Spleen (tissue), 11 donors: ENCODE measurements around the gene LYRM2. TPM values are rescaled to one million over a fixed set of nuclear protein-coding genes. Genes with fewer than 3 reads are reported as not detected.

Experiments used
- DNase-seq: peaks from one replicate; pipeline ENCODE4 v3.0.0-alpha.2; 2020
- H3K27ac ChIP-seq, 8 donors: fragments of 200-600 bp; sonication (generic) in 7 of 8; 1 replicate in 4 of 8; 2 replicates in 4 of 8; pipeline versions ENCODE4 v1.5.0 to v1.8.0; 2016 to 2021; ENCODE audit warnings: inconsistent platforms in 4 of 8, mild to moderate bottlenecking in 4 of 8, moderate library complexity in 1 of 8
- H3K27me3 ChIP-seq, 7 donors: fragments of 200-600 bp; sonication (generic) in 6 of 7; replicated peaks in 1 of 7; 1 replicate in 4 of 7; 2 replicates in 3 of 7; pipeline versions ENCODE4 v1.5.0 to v1.8.0; 2016 to 2021; ENCODE audit warnings: inconsistent platforms in 3 of 7, mild to moderate bottlenecking in 1 of 7
- H3K36me3 ChIP-seq, 6 donors: fragments of 200-600 bp; sonication (generic) in 5 of 6; 1 replicate in 4 of 6; 2 replicates in 2 of 6; pipeline versions ENCODE4 v1.5.0 to v1.8.0; 2016 to 2021; ENCODE audit warnings: inconsistent platforms in 2 of 6
- H3K4me1 ChIP-seq, 6 donors: fragments of 200-600 bp; sonication (generic) in 5 of 6; 1 replicate in 3 of 6; 2 replicates in 3 of 6; pipeline versions ENCODE4 v1.5.0 to v1.8.0; 2016 to 2021; ENCODE audit warnings: inconsistent platforms in 3 of 6
- H3K4me3 ChIP-seq, 8 donors: fragments of 200-600 bp; sonication (generic) in 7 of 8; 1 replicate in 4 of 8; 2 replicates in 4 of 8; pipeline versions ENCODE4 v1.5.0 to v1.8.0; 2016 to 2021; ENCODE audit warnings: inconsistent platforms in 4 of 8, mild to moderate bottlenecking in 4 of 8, moderate library complexity in 2 of 8
- H3K9me3 ChIP-seq, 8 donors: fragments of 200-600 bp; sonication (generic) in 7 of 8; 1 replicate in 4 of 8; 2 replicates in 4 of 8; pipeline versions ENCODE4 v1.5.0 to v1.8.0; 2016 to 2021; ENCODE audit warnings: inconsistent platforms in 4 of 8
- POLR2A ChIP-seq, 3 donors: fragments of 450-650 bp; IDR thresholded peaks; one replicate each; pipeline ENCODE4 v1.5.1; 2017; ENCODE audit warnings: antibody characterized with exemption in 3 of 3, mild to moderate bottlenecking in 1 of 3
- POLR2AphosphoS5 ChIP-seq, 3 donors: sonication (generic); formaldehyde crosslinking; IDR thresholded peaks; one replicate each; pipeline ENCODE4 v1.5.1; 2017; ENCODE audit warnings: antibody characterized with exemption in 3 of 3
- WGBS, 5 donors: extraction: QIAGEN DNeasy Blood & Tissue Kit in 3 of 5; methylation state at CpG; one replicate each; pipeline versions ENCODE4 v1.1.5 to v1.1.7; 2013 to 2018; 5-methylcytosine and 5-hydroxymethylcytosine counted together
- intact Hi-C: fragments of 100-400 bp; cut with DNase I; formaldehyde crosslinking; loops from one replicate; pipeline ENCODE4 v1.15.0; 2023; ENCODE audit warnings: low total_unique reads
- polyA plus RNA-seq, 3 donors: library from polyadenylated mRNA; stranded (reverse); fragments of 200-250 nt; gene quantifications; one replicate each; pipeline ENCODE4 v1.2.1, GENCODE V29; 2013
- total RNA-seq, 7 donors: library from RNA; depleted of rRNA in 3 of 7; stranded (reverse); fragments of >200 nt in 3 of 7; fragmentation: NEBNext Ultra II Directional in 4 of 7; extraction: Animal tissue kit (Norgen Biotek cat#: 25700) in 4 of 7; gene quantifications; one replicate each; pipeline versions ENCODE4 v1.1.0 to v1.2.1, GENCODE V29; 2016 to 2021
- TF ChIP-seq, protein P1 (sequence below), 11 experiments: fragments of 200-600 bp in 7 of 11; fragments of 450-650 bp in 4 of 11; sonication (generic) in 4 of 11; IDR thresholded peaks in 8 of 11; conservative IDR thresholded peaks in 3 of 11; 1 replicate in 7 of 11; 2 replicates in 4 of 11; pipeline versions ENCODE4 v1.4.0 to v1.8.0; 2016 to 2021; ENCODE audit warnings: antibody characterized with exemption in 11 of 11, inconsistent platforms in 4 of 11, mild to moderate bottlenecking in 1 of 11
- donor health status: healthy with polysubstance abuse.
- donor health status: DM: no; HTN: no; CAD: no; lungs with moderate emphysema.
- donor health status: DM: no; HTN: no; CAD: no.
- donor health status: Bipolar disorder and iron deficiency.
- donor health status: healthy.
- donor health status: DM: no; HTN: no; CAD: no.
- donor health status: DM: yes; HTN: yes; CAD: no.

LYRM2 gene
- total and polyA plus RNA-seq, 10 donors, result 12.7 to 31.8 (median 24.7) TPM

DNA sequence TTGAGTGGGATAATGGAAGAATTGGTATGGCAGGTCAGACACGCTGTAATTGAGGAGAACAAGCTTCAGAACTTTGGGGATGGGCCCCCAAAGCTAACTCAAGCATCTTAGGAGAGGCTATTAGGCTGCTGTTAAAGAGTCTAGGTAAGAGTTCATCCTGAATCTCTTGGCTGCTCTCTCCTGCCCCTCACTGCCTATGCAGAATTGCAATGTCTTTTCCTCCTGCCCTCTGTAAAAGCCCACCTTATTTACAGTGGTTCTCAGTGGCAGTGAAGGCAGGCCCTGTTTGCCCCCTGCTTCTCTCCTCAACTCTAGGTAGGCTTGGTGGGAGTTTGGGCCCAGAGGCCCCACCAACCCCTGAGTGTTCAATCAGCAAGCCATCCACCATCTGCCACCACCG, 55.0 kb downstream of the LYRM2 start:
- H3K4me3 ChIP-seq, result no peak overlapping the region
- no peak for TF ChIP-seq POLR2A (IDR thresholded peaks at IDR 0.05)
- TF ChIP-seq, protein P1, sequence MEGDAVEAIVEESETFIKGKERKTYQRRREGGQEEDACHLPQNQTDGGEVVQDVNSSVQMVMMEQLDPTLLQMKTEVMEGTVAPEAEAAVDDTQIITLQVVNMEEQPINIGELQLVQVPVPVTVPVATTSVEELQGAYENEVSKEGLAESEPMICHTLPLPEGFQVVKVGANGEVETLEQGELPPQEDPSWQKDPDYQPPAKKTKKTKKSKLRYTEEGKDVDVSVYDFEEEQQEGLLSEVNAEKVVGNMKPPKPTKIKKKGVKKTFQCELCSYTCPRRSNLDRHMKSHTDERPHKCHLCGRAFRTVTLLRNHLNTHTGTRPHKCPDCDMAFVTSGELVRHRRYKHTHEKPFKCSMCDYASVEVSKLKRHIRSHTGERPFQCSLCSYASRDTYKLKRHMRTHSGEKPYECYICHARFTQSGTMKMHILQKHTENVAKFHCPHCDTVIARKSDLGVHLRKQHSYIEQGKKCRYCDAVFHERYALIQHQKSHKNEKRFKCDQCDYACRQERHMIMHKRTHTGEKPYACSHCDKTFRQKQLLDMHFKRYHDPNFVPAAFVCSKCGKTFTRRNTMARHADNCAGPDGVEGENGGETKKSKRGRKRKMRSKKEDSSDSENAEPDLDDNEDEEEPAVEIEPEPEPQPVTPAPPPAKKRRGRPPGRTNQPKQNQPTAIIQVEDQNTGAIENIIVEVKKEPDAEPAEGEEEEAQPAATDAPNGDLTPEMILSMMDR (IDR thresholded peaks at IDR 0.05 in 8 of 11, conservative IDR thresholded peaks at IDR 0.05 in 3 of 11), result no peak
- TF ChIP-seq POLR2AphosphoS5 (IDR thresholded peaks at IDR 0.05), result no peak
- H3K27ac ChIP-seq, result no peak overlapping the region
- H3K27me3 ChIP-seq, result no peaks in the 10 kb centered on the region
- no peaks in the 10 kb centered on the region for H3K9me3 ChIP-seq
- H3K4me1 ChIP-seq, result no peaks in the 10 kb centered on the region
- no peaks in the 10 kb centered on the region for H3K36me3 ChIP-seq
- intact Hi-C loops, result no loop called here
- WGBS, 5 donors, result 90 to 97% (median 92%) methylated on average over 2 of the region's 2 CpGs
- DNase-seq, result no peak

DNA sequence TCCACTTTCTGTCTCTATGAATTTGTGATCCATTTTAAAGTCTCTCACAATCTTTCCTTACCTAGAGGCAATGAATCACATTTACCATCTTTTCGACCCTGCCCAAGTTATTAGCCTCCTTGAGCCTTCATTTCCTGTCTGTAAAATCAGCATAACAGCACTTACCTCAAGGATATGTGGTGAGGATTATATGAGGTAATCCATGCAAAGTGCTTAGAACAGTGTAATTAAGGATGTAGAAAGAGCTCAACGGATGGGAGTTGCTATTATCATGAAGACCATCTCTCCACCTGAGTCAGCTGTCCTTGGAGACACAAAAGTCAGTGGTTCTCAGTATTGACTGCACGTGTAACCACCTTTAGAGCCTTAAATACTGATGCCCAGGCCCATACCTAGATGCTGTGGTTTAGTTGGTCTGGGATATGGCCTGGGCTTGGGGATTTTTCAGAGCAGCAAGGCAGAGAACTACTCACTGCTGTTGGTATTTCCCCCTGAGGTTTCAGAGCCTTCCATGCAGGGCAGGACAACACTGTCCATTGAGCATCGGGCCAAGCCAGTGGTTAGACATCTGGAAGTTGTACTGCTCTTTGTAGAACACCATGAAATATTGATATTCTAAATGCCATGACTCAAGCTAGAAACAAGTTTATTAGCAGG, 55.8 kb downstream of the LYRM2 start:
- Histone ChIP-seq H3K27me3 (no peaks in the 10 kb centered on the region), H3K4me1 (no peaks in the 10 kb centered on the region), H3K4me3 (no peak overlapping the region), H3K9me3 (no peaks in the 10 kb centered on the region), H3K27ac (no peak overlapping the region), H3K36me3 (no peaks in the 10 kb centered on the region)
- intact Hi-C loops, result no loop called here
- DNase-seq, result no peak
- WGBS, 5 donors, result 71 to 83% (median 76%) methylated on average over 4 of the region's 4 CpGs
- no peak for TF ChIP-seq POLR2A (IDR thresholded peaks at IDR 0.05)
- TF ChIP-seq, protein P1 (IDR thresholded peaks at IDR 0.05 in 8 of 11, conservative IDR thresholded peaks at IDR 0.05 in 3 of 11), result no peak
- TF ChIP-seq POLR2AphosphoS5 (IDR thresholded peaks at IDR 0.05), result no peak

DNA sequence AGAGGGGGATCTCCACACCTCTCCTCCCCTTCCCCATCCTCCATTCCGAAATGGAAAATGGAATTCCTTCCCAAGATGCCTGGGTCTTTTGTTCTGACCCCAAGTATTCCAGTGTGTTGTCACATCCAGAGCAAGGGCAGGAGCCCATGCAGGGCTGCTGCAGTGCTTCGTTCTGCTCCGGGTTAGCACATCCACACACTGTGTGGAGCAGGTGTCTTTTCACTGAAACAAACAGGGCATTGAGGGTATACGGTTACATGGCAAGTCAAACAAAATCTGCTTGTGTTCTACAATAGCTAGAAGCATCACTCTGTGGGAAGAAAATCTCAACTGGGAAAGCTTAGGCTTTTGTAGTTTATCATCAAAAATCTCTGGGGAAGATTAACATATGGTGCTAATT, 56.9 kb downstream of the LYRM2 start:
- intact Hi-C loops, result no loop called here
- no peak overlapping the region for H3K27ac ChIP-seq
- no peaks in the 10 kb centered on the region for H3K4me1 ChIP-seq
- H3K36me3 ChIP-seq, result no peaks in the 10 kb centered on the region
- 86 to 95% (median 90%) methylated on average over 4 of the region's 4 CpGs for WGBS, 5 donors
- no peak for DNase-seq
- H3K4me3 ChIP-seq, result no peak overlapping the region
- no peaks in the 10 kb centered on the region for H3K27me3 ChIP-seq
- TF ChIP-seq, protein P1 (IDR thresholded peaks at IDR 0.05 in 8 of 11, conservative IDR thresholded peaks at IDR 0.05 in 3 of 11), result no peak
- H3K9me3 ChIP-seq, result no peaks in the 10 kb centered on the region

DNA sequence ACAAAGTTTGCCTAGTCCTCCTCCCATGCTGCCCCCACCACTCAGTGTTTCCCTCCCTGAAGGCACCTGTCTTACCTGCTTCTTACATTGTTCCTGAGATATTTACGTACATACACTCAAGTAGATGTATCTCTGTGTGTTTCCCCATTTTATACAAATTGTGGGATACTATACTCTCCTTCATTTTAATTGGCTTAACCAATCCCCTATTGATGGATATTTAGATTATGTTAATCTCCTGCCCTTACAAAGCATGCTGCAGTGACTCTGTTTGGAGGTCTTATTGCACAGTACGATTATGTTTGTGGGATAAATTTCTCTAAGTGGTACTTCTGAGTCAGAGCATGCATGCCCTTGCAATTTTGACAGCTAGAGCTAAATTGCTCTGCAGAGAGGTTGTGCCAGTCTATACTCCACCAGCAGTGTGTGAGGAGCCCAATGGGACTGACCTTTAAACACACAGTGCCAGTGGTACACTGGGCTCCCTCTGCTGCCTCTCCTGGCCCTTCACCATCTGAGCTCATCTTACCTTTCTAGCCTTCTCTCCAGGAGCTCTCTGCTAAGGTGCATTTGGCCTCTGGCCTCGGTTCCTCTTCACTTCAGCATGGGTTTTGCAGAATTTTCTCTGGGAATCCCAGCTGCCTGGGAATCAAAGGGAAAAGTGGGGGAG, 57.4 kb downstream of the LYRM2 start:
- intact Hi-C loops, result no loop called here

More for the DNA sequence above, 57.4 kb downstream of the LYRM2 start:
- TF ChIP-seq POLR2A (IDR thresholded peaks at IDR 0.05) (no peak), POLR2AphosphoS5 (IDR thresholded peaks at IDR 0.05) (no peak)
- TF ChIP-seq, protein P1 (IDR thresholded peaks at IDR 0.05 in 8 of 11, conservative IDR thresholded peaks at IDR 0.05 in 3 of 11), result no peak
- Histone ChIP-seq H3K4me1 (no peaks in the 10 kb centered on the region), H3K27ac (no peak overlapping the region), H3K4me3 (no peak overlapping the region), H3K36me3 (no peaks in the 10 kb centered on the region), H3K9me3 (no peaks in the 10 kb centered on the region), H3K27me3 (no peaks in the 10 kb centered on the region)
- DNase-seq, result no peak
- 87 to 93% (median 88%) methylated on average over 3 of the region's 3 CpGs for WGBS, 5 donors
